Measurements from ENCODE around the gene SGSM1. TPM values are rescaled to one million over a fixed set of nuclear protein-coding genes. Genes with fewer than 3 reads are reported as not detected.

Gene SGSM1
- total RNA-seq, 2 donors from 2014 or later = 13.9 to 14.9 TPM

GRCh38 chr22:24822471-24822870 lies 16.5 kb downstream of the SGSM1 start:
- peak overlapping the region in 1 of 2 donors; percentile 47 for H3K27ac ChIP-seq
- H3K4me3 ChIP-seq = no peak overlapping the region
- TF ChIP-seq CTCF (IDR thresholded peaks at IDR 0.05) = no peak
- H3K36me3 ChIP-seq = no peaks in the 10 kb centered on the region
- peaks cover 0 to 29% of the 10 kb centered on the region in 2 donors for H3K4me1 ChIP-seq
- no peaks in the 10 kb centered on the region for H3K9me3 ChIP-seq
- no peak for DNase-seq (ENCODE audit: low spot score)
- H3K27me3 ChIP-seq = no peaks in the 10 kb centered on the region

GRCh38 chr22:24823787-24824186 lies 17.8 kb downstream of the SGSM1 start:
- no peak for DNase-seq (ENCODE audit: low spot score)
- H3K36me3 ChIP-seq = no peaks in the 10 kb centered on the region
- no peaks in the 10 kb centered on the region for H3K9me3 ChIP-seq
- peaks cover 0 to 35% of the 10 kb centered on the region in 2 donors for H3K4me1 ChIP-seq
- no peak overlapping the region for H3K4me3 ChIP-seq
- TF ChIP-seq CTCF (IDR thresholded peaks at IDR 0.05) = no peak
- H3K27me3 ChIP-seq = no peaks in the 10 kb centered on the region
- H3K27ac ChIP-seq = peak overlapping the region; percentile 3 to 47

DNA sequence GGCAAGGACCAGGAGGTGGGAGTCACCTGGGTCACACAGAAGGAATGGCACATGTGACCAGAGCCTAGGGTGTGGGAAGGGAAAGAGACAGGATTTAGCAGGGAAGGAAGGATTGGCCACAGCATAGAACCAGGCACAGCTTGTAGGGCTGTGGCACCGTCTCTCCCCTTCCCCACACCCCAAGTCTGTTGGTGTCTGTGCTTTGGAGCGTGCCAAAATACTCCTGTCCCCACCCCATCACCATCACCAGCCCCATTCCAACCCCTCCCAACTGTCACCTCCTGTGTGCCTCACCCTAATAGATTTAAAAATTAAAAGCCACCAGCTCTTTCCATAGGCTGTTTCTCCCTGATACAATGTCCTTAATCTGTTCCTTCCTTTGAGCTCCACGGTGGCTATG lies 18.2 kb downstream of the SGSM1 start:
- Histone ChIP-seq H3K27me3 (no peaks in the 10 kb centered on the region), H3K4me3 (no peak overlapping the region), H3K9me3 (no peaks in the 10 kb centered on the region), H3K27ac (peak overlapping the region; percentile 3 to 47), H3K4me1 (peaks cover 0 to 35% of the 10 kb centered on the region in 2 donors), H3K36me3 (no peaks in the 10 kb centered on the region)
- DNase-seq (ENCODE audit: low spot score) = no peak
- no peak for TF ChIP-seq CTCF (IDR thresholded peaks at IDR 0.05)

GRCh38 chr22:24824915-24825314 lies 18.9 kb downstream of the SGSM1 start:
- Histone ChIP-seq H3K27me3 (no peaks in the 10 kb centered on the region), H3K36me3 (no peaks in the 10 kb centered on the region), H3K4me1 (peaks cover 0 to 30% of the 10 kb centered on the region in 2 donors), H3K27ac (peak overlapping the region; percentile 3 to 47), H3K9me3 (no peaks in the 10 kb centered on the region), H3K4me3 (no peak overlapping the region)
- no peak for TF ChIP-seq CTCF (IDR thresholded peaks at IDR 0.05)
- no peak for DNase-seq (ENCODE audit: low spot score)

- no peaks in the 10 kb centered on the region for H3K9me3 ChIP-seq
- H3K36me3 ChIP-seq = no peaks in the 10 kb centered on the region
- no peaks in the 10 kb centered on the region for H3K27me3 ChIP-seq
- peak overlapping the region; percentile 48 to 78 for H3K27ac ChIP-seq
- peaks cover 0 to 20% of the 10 kb centered on the region in 2 donors for H3K4me1 ChIP-seq
- TF ChIP-seq CTCF (IDR thresholded peaks at IDR 0.05) = no peak
- DNase-seq (ENCODE audit: low spot score) = no peak
- H3K4me3 ChIP-seq = no peak overlapping the region
Measured at GRCh38 chr22:24826710-24827285, 20.8 kb downstream of the SGSM1 start.

- H3K36me3 ChIP-seq = no peaks in the 10 kb centered on the region
- no peak overlapping the region for H3K4me3 ChIP-seq
- H3K4me1 ChIP-seq = peaks cover 0 to 20% of the 10 kb centered on the region in 2 donors
- H3K27me3 ChIP-seq = no peaks in the 10 kb centered on the region
- DNase-seq (ENCODE audit: low spot score) = no peak
- peak overlapping the region; percentile 48 to 78 for H3K27ac ChIP-seq
- no peak for TF ChIP-seq CTCF (IDR thresholded peaks at IDR 0.05)
- no peaks in the 10 kb centered on the region for H3K9me3 ChIP-seq
Measured at GRCh38 chr22:24827296-24827695, 21.3 kb downstream of the SGSM1 start.
